Measurements from ENCODE around the gene INTS11. TPM values are rescaled to one million over a fixed set of nuclear protein-coding genes. Genes with fewer than 3 reads are reported as not detected.
"Not testable (repeated sequence)": the region's sequence is repeated elsewhere in the genome, so short reads cannot be mapped to it uniquely, and the experiment has no call there.

The INTS11 gene
- total RNA-seq, 3 donors from 2014 or later, result 68.6 to 125 (median 119) TPM

DNA sequence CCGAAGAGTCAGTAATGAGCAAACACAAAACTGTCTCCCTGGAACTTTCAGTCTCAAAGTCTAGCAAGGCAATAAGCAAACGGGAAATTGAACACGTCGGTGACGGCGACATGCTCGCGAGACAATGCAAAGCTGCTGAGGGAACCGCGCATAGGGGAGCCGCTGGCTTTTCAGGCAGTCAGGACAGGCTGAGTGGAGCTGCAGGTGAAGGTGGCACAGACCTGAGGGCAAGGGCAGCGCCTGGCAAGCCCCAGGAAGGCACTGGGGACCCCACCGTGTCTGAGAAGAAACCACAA is 4.9 kb downstream of the INTS11 start:
- Histone ChIP-seq H3K9me3 (no peaks in the 10 kb centered on the region), H3K36me3 (no peaks in the 10 kb centered on the region), H3K4me1 (peaks cover 3 to 16% of the 10 kb centered on the region in 2 donors), H3K4me3 (no peak overlapping the region), H3K27ac (peak overlapping the region in 1 of 2 donors; percentile 84), H3K27me3 (no peaks in the 10 kb centered on the region)
- TF ChIP-seq, protein P1, sequence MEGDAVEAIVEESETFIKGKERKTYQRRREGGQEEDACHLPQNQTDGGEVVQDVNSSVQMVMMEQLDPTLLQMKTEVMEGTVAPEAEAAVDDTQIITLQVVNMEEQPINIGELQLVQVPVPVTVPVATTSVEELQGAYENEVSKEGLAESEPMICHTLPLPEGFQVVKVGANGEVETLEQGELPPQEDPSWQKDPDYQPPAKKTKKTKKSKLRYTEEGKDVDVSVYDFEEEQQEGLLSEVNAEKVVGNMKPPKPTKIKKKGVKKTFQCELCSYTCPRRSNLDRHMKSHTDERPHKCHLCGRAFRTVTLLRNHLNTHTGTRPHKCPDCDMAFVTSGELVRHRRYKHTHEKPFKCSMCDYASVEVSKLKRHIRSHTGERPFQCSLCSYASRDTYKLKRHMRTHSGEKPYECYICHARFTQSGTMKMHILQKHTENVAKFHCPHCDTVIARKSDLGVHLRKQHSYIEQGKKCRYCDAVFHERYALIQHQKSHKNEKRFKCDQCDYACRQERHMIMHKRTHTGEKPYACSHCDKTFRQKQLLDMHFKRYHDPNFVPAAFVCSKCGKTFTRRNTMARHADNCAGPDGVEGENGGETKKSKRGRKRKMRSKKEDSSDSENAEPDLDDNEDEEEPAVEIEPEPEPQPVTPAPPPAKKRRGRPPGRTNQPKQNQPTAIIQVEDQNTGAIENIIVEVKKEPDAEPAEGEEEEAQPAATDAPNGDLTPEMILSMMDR (IDR thresholded peaks at IDR 0.05), result no peak
- TF ChIP-seq POLR2AphosphoS5 (IDR thresholded peaks at IDR 0.05), result no peak
- intact Hi-C loops (cut with DNase I; ENCODE audit: low total_unique reads), result no loop called here
- no peak for DNase-seq (ENCODE audit: low spot score in 2 of 2)

DNA sequence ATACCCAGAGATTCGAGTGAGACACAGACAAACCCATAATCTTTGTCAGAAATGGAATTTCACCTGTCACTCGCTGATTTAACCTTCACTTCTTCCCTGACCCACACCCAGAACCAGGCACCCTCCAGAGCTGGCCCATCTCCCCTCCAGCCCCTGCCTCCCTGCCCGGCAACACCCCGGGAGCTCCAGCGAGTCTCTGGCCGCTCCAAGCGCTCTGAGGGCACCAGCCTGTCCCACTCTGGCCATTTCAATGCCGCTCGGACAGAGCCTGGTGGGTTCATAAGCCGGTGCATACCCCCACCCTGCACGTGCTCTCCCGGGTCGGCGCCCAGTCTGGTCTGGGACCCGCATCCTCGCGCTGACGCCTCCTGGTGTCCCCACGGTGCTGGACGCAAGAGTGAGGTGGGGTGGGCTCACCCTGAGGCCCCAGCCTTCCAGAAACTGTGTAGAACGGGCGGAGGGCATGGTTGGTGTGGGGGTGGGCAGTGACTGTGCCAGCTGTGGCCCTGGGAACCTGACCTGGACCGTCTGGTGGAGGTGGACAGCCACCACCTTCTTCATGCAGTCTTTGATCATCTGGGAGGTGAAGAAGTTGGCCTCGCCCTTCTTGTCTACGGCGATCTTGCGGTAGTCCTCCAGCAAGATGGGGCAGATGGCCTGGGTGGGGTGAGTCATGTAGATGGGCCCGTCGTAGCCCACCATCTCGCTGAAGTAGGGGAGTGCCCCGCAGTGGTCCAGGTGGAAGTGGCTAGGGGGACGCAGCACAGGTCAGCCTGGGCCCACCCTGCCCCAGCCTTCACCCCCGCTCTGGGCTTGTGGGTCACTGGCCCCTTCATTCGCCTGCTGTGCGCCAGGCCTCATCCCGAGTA is 5.4 kb downstream of the INTS11 start:
- intact Hi-C loops (cut with DNase I; ENCODE audit: low total_unique reads), result no loop called here
- peaks cover 3 to 16% of the 10 kb centered on the region in 2 donors for H3K4me1 ChIP-seq
- no peak overlapping the region for H3K4me3 ChIP-seq
- H3K9me3 ChIP-seq, result no peaks in the 10 kb centered on the region
- H3K36me3 ChIP-seq, result no peaks in the 10 kb centered on the region
- peak overlapping the region; percentile 75 to 84 for H3K27ac ChIP-seq
- H3K27me3 ChIP-seq, result no peaks in the 10 kb centered on the region
- DNase-seq (ENCODE audit: low spot score in 2 of 2), result no peak
- TF ChIP-seq, protein P1 (IDR thresholded peaks at IDR 0.05), result no peak
- no peak for TF ChIP-seq POLR2A (IDR thresholded peaks at IDR 0.05)
- TF ChIP-seq POLR2AphosphoS5 (IDR thresholded peaks at IDR 0.05), result no peak

- Histone ChIP-seq H3K4me1 (peaks cover 3 to 16% of the 10 kb centered on the region in 2 donors), H3K36me3 (no peaks in the 10 kb centered on the region)
- peak; percentile 84 to 93 for DNase-seq (ENCODE audit: low spot score in 2 of 2)
These were observed 6.3 kb downstream of the INTS11 start for GRCh38 chr1:1318131-1318652.

DNA sequence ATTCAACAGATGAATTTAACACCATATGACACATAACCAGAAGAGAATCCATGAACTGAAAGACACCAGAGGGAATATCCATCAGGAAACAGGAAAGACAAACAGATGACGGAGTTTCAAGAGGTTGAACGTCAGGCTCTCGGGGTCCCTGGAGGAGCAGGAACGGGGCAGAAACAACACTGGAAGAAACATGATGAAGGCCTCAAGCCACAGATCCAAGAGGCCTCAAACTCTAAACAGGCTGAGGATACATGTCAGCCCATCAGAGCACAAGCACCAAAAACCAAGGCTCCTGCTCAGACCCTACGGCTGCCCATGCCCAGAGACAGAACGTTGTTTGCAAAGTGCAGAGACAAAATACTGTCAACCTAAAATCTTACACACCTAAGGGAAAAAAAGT is 7.0 kb downstream of the INTS11 start:
- H3K27ac ChIP-seq, result peak overlapping the region; percentile 75 to 84
- H3K27me3 ChIP-seq, result no peaks in the 10 kb centered on the region
- DNase-seq (ENCODE audit: low spot score in 2 of 2), result no peak
- H3K4me1 ChIP-seq, result peaks cover 3 to 10% of the 10 kb centered on the region in 2 donors
- H3K4me3 ChIP-seq, result no peak overlapping the region
- peaks cover 5% of the 10 kb centered on the region for H3K36me3 ChIP-seq
- TF ChIP-seq, protein P1 (IDR thresholded peaks at IDR 0.05), result no peak
- TF ChIP-seq POLR2A (IDR thresholded peaks at IDR 0.05) (no peak), POLR2AphosphoS5 (IDR thresholded peaks at IDR 0.05) (no peak)
- no peaks in the 10 kb centered on the region for H3K9me3 ChIP-seq
- intact Hi-C loops (cut with DNase I; ENCODE audit: low total_unique reads), result no loop called here

More at GRCh38 chr1:1318131-1318652, 6.3 kb downstream of the INTS11 start:
- Histone ChIP-seq H3K9me3 (no peaks in the 10 kb centered on the region), H3K4me3 (no peak overlapping the region), H3K27ac (peak overlapping the region; percentile 75 to 84), H3K27me3 (no peaks in the 10 kb centered on the region)
- intact Hi-C loops (cut with DNase I; ENCODE audit: low total_unique reads), result no loop called here
- TF ChIP-seq, protein P1 (IDR thresholded peaks at IDR 0.05), result no peak
- TF ChIP-seq POLR2AphosphoS5 (IDR thresholded peaks at IDR 0.05), result peak in 2 of 3 donors; percentile 15 to 54

DNA sequence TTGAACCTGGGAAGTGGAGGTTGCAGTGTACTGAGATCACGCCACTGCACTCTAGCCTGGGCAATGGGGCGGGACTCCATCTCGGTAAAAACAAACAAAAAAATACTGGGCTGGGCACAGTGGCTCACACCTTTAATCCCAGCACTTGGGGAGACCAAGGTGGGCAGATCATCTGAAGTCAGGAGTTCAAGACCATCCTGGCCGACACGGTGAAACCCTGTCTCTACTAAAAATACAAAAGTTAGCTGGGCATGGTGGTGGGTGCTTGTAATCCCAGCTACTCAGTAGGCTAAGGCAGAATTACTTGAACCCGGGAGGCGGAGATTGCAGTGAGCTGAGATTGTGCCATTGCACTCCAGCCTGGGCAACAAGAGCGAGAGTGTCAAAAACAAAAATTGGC is 8.3 kb downstream of the INTS11 start:
- H3K27ac ChIP-seq; DNase-seq (ENCODE audit: low spot score in 2 of 2); H3K27me3 ChIP-seq; H3K9me3 ChIP-seq; H3K4me3 ChIP-seq; intact Hi-C loops (cut with DNase I; ENCODE audit: low total_unique reads); H3K36me3 ChIP-seq; H3K4me1 ChIP-seq: not testable (repeated sequence)

Data from breast epithelium (tissue), 4 donors.